ENCODE data around the gene ECHDC3.
A peak's percentile ranks its signal among the peaks of the same experiment; 100 is the strongest.

Gene ECHDC3

DNA sequence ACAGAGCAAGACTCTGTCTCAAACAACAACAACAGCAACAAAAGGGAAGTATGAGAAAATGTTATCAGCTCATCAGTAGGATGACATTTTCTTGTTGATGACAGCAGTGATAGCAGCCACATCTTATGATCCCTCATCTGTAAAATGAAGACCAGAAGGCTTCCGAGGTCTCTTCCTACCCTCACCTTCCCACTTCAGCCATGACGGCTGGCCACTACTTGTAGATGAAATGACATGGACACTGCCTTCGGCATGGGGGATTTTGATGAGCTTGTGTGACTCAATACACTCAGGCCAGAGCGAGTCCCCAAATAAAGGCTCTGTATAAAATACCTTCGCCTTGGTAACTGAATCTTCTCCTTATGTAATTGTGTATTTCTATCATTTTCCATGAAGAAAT is 6.7 kb downstream of the ECHDC3 start:
- no peak for DNase-seq (ENCODE audit: low read depth in 2 of 2)

DNA sequence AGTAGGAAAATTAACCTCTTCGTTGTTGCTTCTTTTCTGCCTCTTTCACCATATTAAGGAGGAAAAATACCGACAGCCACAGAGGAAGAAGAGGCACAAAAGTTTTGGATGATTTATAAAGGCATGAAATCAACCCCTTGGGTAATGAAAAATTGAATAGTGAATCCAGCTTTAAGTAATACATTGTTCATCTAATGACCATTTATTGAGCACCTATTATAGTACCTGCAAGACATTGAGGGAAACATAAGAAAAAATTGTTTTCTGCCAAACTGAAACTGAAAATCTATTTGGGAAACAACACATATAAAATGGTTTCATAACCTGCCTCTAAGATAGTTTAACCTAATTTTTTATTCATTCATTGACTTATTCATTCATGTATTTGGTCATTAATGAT is 8.2 kb downstream of the ECHDC3 start:
- DNase-seq (ENCODE audit: low read depth in 2 of 2) = no peak

DNA sequence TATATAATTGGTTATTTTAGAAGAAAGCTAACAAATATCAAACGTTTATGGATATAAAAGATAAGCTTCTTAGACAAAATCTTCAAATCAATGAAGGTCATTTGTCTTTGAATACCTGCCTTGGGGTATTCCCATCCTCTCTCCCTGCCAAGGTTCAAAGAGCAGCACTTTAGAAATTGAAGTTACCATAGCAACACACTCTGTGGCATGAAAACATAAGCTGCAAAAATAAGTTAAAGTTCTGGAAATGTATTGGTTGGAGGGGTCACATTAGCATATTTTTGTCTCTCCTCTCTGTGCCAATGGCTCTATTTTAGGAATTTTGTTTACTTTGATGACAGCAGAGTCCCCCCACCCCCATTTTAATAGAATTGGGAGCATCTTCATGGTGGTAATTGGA is 12.0 kb downstream of the ECHDC3 start:
- no peak for DNase-seq (ENCODE audit: low read depth in 2 of 2)

DNA sequence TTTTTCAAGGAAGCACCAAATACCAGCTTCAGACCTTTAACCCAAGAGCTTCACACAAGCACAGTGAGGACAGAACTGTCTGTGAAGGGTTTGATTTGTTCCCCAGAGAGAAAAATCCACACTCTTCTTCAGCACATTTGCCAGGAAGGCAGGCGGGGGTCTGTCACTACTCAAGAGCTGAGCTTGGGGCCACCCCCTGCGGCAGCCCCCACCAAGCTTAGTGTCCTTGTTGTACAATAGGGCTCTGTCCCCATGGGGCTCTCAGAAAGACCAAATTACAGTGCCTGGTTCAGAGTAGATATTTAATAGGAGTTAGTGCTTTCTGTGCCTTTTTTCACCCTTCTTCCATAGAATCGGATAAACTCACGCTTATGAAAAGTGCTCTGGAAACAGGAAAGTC is 12.4 kb downstream of the ECHDC3 start:
- no peak for DNase-seq (ENCODE audit: low read depth in 2 of 2)

DNA sequence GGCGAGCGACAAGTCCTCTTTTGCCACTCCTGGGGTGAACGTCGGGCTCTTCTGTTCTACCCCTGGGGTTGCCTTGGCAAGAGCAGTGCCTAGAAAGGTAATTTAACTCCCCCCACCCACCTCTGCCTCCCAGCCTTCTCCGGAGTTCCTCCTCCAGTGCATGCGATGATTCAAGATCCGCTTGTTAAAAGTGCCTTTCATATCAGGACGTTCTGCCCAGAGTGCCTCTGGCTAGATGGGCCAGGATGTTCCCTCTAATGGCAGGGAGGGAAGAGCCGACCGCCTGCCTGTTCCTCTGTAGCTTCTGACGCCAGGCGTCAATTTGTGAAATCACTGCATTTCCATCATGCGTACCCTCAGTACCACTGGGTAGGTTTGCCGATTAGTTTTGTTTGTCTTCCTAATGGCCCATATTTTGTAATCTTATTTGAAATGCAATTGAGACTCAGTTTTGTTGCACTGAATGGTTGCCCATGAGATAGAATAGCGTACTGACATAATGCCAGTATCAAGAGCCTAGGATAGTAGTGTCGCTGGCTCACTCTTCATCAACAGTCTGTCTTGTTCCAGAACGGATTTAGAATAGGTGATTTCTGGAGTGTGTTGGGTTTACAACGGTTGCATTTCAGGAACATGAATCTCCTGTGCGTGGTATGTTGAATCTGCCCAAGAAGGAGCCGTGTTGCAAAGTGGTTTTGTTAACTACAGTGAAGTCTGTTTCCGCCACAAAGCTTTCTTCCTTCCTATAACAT is 13.5 kb downstream of the ECHDC3 start:
- no peak for DNase-seq (ENCODE audit: low read depth in 2 of 2)

DNA sequence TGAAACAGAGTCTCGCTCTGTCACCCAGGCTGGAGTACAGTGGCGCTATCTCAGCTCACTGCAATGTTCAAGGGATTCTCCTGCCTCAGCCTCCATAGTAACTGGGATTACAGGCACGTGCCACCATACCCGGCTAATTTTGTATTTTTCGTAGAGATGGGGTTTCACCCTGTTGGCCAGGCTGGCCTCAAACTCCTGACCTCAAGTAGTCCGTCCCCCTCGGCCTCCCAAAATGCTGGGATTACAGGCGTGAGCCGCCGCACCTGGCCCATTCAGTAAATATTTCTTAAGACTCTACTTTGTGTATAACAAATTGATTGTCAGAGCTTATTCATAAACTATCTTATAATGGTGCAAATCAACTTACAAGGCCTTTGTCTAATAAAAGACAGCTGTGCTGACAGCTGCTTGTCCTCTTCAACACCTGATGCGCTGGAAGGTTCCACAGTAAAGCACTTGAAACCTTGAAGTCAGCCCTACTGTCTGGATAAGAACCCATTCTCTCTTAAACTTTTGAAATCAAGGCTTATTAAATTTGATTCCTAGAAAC is 14.7 kb downstream of the ECHDC3 start:
- DNase-seq (ENCODE audit: low read depth in 2 of 2) = no peak

DNA sequence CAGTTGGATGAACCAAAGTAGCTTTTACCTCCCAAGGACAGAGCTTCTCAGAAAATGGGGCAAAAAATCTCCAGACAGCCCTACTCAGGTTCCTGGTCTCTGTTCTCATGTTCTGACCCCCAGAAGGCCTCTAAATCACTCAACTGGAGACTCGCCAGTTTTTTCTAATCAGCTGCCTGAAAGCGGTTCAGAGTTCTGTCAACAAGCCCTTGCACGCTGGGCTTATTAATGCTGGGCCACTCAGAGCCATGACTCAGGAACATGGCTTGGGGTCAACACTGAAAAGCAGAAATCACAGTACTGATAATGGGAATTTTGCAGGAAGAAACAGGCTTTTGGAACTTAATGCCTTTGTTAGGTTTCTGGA is 15.3 kb downstream of the ECHDC3 start:
- no peak for DNase-seq (ENCODE audit: low read depth in 2 of 2)

DNA sequence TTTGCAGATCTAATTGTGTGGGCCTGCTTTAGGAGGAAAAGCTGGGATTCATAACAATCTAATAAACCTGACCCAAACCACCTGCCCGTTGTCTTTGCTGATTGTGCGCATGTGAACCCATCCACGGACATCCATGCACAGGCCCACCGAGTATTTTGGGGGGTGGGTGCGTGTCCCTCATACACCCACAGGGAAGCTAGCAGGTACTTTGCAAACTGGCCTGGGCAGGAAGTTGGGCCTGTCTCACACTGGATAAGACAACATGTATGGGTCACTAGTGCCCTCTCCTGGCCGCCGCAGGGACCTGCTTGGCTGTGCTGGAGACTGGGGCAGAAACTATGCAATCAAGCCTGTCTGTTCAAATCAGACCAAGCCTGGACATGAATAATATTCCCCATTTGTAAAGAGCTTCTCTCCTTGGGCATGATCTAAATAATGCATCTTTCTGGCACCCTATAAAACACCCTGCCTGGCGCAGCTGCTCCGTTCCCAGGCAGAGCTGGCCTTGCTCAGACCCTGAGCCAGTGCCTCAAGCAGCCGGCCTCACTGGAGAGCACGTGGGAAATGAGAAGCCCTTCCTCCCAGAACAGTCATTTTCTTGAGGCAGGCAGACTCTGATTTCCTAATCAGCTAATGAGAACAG is 15.8 kb downstream of the ECHDC3 start:
- peak; percentile 74 to 79 for DNase-seq (ENCODE audit: low read depth in 2 of 2)

DNA sequence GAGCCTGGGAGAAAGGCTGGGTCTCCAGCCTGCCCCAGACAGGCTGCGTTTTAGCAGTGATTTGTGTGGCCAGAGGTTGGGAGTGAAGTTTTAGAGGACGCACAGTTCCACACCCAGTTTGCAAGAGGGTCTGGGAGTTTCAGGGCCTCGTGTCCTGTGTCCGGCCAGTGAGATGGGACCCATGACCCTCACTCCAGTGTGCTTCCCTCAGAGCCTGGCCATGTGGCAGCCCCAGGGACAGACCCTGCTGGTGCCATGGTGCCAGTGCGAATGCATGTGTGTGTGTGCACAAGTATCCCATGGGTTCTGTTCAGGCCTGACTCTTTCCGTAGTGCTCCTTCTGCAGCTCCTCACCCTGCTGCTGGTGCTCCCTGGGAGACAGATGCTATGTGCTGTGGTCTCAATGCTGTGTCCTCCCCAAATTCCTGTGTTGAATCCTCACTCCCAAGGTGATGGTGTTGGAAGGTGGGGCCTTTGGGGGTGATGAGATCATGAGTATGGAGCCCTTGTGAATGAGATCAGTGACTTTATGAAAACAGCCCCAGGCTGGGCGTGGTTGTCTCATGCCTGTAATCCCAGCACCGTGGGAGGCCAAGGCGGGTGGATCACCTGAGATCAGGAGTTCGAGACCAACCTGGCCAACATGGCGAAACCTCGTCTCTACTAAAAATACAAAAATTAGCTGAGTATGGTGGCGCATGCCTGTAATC is 16.5 kb downstream of the ECHDC3 start:
- no peak for DNase-seq (ENCODE audit: low read depth in 2 of 2)

DNA sequence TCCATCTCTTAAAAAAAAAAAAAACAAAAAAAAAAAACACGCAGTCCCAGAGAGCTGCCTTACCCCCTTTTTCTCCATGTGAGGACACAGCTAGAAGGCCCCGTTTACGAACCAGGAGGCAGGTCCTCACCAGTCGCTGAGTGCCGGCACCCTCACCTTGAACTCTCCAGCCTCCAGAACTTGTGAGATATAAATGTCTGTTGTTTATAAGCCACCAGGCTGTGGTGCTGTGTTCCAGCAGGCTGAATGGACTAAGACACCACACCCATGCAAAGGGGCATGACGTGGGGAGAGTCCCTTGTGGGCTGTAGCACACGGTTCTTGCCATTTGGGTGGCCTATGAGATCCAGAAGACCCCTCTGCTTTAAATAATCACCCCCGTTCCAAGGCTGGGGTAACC is 17.2 kb downstream of the ECHDC3 start:
- DNase-seq (ENCODE audit: low read depth in 2 of 2) = no peak

DNA sequence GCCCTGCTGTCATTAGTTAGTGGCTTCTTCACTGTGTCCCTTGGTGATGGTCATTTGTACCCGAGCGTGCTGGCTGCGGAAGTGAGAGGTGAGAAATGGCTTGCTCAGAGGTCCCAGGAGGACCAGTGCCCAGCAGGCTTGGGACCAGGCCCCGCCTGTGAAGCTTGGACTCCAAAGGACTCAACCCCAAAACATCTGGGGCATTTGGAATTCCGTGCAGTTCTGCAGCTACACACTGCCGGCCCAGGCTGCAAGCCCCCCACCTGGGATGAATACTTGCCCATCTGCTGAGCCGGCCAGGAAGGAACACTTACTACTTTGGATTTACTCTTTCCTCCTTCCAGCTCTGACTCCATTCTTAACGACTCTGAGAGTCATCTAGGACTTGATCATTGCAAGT is 18.0 kb downstream of the ECHDC3 start:
- DNase-seq (ENCODE audit: low read depth in 2 of 2) = no peak

DNA sequence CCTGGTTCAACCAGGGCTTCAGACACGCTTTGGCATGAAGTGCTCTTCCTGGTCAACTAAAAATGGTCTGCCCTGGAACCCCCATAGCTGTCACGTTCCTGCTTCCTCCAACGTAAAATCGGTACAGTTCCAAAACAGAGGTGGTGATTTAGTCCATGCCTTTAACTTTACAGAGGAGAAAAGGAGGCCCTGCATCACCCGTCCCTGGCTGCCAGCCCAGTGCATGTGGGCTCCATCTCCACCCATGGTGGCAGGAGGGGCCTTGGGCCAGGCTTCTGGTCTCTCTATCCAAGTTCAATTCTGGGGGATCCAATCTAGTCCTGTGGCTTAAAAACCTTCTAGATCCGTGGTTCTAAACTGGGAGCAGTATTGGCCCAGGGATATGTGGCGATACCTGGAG is 18.7 kb downstream of the ECHDC3 start:
- DNase-seq (ENCODE audit: low read depth in 2 of 2) = no peak

DNA sequence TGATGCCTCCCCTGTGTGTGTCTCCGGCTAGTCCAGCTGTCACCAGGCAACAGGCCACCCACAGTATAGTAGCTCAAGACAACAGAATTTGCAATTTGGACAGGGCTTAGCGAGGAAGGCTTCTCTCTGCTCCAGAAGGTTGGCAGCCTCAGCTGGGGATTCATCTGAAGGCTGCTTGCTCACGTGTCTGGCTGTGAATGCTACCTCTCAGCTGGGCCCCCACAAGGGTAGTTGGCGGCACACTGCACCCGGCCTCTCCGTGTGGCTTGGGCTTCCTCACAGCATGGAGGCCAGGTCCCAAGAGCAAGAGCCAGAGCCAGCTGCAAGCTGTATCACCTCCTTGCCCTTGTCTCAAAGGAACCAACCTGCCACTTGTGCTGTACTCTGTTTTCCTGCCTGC is 19.2 kb downstream of the ECHDC3 start:
- no peak for DNase-seq (ENCODE audit: low read depth in 2 of 2)

DNA sequence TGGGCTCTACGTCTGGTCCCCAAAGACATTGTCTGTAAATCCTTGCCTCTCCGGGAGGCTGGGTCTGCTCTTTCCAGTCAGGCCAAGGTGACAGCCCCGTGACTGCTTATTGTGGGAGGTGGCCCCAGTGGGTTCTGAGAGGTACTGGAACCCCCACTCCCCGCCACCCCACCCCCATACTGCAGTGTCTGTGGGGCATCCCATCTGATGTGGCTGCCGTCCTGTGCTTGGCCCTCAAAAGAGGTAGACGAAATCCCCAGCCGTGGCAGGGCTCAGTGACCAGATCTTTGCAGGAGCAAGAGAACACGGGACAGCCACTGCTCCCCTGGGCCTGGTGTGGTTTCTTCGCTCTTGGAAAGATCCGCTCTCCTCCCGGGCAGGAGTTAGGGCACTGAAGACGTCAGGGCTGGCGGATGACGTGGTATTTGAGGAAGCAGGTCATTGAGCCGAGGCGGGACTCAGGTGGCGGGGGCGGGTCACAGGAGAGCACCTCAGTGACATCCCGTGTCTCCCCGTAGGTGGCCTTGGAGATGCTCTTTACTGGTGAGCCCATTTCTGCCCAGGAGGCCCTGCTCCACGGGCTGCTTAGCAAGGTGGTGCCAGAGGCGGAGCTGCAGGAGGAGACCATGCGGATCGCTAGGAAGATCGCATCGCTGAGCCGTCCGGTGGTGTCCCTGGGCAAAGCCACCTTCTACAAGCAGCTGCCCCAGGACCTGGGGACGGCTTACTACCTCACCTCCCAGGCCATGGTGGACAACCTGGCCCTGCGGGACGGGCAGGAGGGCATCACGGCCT is 20.7 kb downstream of the ECHDC3 start:
- DNase-seq (ENCODE audit: low read depth in 2 of 2) = no peak

DNA sequence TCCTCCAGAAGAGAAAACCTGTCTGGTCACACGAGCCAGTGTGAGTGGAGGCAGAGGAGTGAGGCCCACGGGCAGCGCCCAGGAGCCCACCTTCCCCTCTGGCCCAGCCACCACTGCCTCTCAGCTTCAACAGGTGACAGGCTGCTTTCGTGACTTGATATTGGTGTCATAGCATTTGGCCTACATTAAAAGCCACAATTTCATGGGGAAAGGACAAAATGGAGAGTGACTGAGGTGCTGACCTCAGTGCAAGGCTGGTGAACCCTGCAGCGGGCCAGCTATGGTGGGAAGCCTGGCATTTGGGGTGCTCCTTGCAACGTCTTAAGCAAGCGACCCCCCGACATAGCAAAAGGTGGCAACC is 21.3 kb downstream of the ECHDC3 start:
- DNase-seq (ENCODE audit: low read depth in 2 of 2) = no peak

DNA sequence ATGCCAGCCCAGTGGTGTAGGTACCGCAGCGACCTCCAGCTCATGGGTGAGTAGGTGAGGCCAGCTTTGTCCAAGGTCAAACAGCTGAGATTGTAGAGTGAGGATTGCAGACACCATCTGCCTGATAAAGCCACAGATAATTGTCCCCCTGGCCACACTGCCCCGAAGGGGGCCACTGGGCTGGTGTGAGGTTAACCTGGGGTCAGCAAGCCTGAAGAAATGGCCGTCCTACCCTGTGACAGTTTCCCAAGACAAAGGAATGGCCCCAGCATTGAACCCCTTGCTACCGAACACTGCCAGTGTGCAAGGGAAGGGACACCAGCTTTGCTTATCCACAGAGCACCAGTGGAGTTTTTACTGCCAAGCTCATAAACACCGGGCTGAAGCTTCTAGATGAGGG is 23.0 kb downstream of the ECHDC3 start:
- no peak for DNase-seq (ENCODE audit: low read depth in 2 of 2)

DNA sequence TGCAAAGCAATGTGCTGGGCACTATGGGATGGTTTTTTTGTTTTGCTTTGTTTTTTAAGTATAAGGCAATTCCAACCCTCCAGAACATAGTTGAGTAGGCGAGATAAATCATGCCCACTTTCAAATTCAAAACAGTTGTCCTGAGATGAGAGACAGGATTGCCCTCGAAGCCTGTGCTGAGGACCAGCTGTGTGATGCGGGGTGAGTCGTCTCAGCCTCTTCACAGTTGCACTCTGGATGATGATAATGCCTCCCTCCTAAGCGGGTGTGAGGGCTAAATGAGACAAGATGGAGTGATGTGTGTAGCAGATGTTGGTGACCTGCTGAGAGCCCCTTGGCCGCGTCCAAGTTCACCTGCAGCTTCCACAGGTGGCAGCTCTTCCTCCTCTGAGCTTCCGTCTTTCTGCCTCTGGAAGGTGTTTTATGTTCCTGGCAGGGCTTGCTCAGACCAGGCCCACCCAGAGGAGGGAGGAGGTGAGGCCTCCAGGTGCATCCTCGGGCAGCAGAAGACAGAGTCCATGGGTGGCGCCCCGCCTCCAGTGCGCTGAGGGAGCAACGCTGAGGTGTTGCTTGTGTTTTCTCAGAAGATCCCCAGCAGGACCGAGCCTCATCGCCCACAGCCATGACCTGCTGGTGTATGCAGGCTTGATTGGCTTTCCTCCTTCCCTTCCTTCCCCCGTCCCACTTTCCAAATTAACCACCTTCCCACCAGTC is 30.6 kb downstream of the ECHDC3 start:
- DNase-seq (ENCODE audit: low read depth in 2 of 2) = no peak

DNA sequence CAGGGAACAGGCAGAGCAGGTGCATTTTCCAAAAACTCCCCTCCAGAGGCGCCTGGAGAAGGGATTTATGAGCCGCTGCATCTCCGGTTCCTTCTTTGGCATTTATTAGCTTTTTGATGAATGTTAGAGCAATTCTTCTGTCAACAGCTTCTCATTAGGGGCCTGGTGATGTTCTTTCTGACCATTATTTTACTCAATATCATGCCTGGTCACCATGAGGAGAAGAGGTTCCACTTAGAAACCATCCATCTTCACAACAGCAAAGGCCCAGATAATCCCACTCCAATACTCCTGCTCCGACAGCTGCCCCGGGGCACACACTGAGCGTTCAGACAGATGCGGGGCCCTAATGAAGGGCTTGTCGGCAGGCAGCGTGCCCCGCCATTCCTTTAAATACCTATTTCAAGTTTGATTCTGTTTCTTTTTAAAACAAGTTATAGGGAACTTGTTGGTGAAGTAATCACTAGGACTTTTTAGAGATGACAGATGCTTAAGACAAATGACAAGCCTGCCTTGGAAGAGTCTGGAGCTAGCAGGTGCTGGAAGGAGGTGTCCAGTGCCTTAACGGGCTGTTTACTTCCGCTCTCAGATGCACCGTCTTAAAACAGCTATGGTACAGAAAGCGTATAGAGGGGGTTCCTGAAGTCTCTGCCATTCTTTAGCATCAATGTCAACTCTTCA is 31.7 kb downstream of the ECHDC3 start:
- DNase-seq (ENCODE audit: low read depth in 2 of 2) = no peak

DNA sequence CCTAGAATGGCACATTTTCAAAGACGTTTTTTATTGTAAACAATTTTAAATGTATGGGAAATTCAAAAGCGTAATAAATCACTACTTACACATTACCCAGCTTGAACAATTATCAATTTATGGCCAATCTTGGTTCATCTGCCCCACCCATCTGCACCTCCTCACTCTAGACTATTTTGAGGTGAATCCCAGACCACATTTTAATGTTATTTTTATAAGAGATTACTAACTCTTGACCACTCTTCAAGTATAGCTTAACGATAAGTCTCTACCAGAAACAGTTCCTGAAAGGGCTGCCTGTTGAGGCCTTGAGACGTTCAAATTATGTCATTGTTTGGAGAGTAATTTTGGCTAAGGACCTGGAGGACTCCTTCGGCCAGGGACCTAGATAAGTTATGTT is 33.2 kb downstream of the ECHDC3 start:
- DNase-seq (ENCODE audit: low read depth in 2 of 2) = no peak

DNA sequence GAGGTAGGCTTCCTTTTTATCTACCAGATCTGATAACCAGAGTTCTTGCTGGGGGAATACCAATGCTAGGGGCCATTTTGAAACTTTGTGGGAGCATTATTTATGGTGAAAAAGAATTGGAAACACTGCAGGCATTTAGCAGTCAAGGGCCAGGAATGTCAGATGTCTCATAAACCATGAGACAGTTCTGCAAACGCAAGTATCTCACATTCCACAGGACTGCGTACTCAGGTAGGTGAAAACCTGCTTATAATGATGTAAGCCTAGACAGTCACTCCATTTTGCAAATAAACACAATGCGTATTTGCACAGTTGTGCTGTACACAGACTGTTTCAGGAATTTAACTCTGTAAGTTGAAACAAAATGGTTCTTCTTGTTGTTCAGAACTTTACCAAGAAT is 33.9 kb downstream of the ECHDC3 start:
- no peak for DNase-seq (ENCODE audit: low read depth in 2 of 2)

DNA sequence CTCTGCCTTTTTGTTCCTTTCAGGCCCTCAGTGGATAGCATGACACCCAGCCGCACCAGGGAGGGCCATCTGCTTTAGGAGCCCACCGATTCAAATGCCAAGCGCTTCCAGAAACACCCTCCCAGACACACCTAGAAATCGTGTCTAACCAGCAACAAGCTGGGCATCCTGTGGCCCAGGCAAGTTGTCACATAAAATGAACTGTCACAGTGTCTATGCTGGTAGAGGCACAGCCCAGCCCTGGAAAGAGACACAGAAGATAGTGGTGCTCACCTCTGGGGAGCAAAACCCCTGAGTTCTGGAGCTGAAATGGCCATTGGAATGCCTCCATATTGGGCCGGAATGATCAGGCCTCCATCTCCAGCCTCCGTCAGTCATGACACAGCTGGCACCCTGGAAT is 38.9 kb downstream of the ECHDC3 start:
- DNase-seq (ENCODE audit: low read depth in 2 of 2) = no peak
